GM19023 (cell line): ENCODE data around the gene TSPYL1.

Experiments used
- ATAC-seq: cut with Tn5 transposase; IDR thresholded peaks from one replicate; pipeline ENCODE4 v1.9.1; 2021; ENCODE audit warnings: mild to moderate bottlenecking, moderate library complexity; ENCODE audit not compliant: unreplicated experiment

TSPYL1 gene

GRCh38 chr6:116265041-116265829, 14.5 kb downstream of the TSPYL1 start:
- ATAC-seq, result no peak

GRCh38 chr6:116263353-116263752, 16.4 kb downstream of the TSPYL1 start:
- no peak for ATAC-seq

GRCh38 chr6:116258520-116258919, 21.2 kb downstream of the TSPYL1 start:
- ATAC-seq, result no peak

GRCh38 chr6:116256694-116257093, 23.0 kb downstream of the TSPYL1 start:
- ATAC-seq, result no peak

- ATAC-seq, result no peak
Measured at GRCh38 chr6:116255246-116255800, 24.4 kb downstream of the TSPYL1 start.

- peak; percentile 19 for ATAC-seq
Measured at GRCh38 chr6:116254297-116255056, 25.3 kb downstream of the TSPYL1 start.

- ATAC-seq, result peak; percentile 100
Measured at GRCh38 chr6:116253505-116254296, 26.0 kb downstream of the TSPYL1 start, which contains the start of gene TSPYL4. Gene TSPYL4 (minus strand): TSS chr6:116254075. CDS start chr6:116254008, 67 bp downstream.

- no peak for ATAC-seq
Measured at GRCh38 chr6:116253188-116253504, 26.6 kb downstream of the TSPYL1 start.

GRCh38 chr6:116251568-116252384, 28.0 kb downstream of the TSPYL1 start:
- no peak for ATAC-seq

- ATAC-seq, result no peak
Measured at GRCh38 chr6:116248577-116248976, 31.2 kb downstream of the TSPYL1 start.

GRCh38 chr6:116247285-116247684, 32.4 kb downstream of the TSPYL1 start:
- no peak for ATAC-seq

GRCh38 chr6:116246089-116246488, 33.6 kb downstream of the TSPYL1 start:
- ATAC-seq, result no peak

- no peak for ATAC-seq
Measured at GRCh38 chr6:116244284-116244683, 35.4 kb downstream of the TSPYL1 start.

- ATAC-seq, result no peak
Measured at GRCh38 chr6:116239856-116240255, 39.9 kb downstream of the TSPYL1 start.

- ATAC-seq, result no peak
Measured at GRCh38 chr6:116239256-116239655, 40.5 kb downstream of the TSPYL1 start.

- ATAC-seq, result no peak
Measured at GRCh38 chr6:116238083-116238482, 41.6 kb downstream of the TSPYL1 start.

GRCh38 chr6:116234689-116235088, 45.0 kb downstream of the TSPYL1 start:
- ATAC-seq, result no peak

- ATAC-seq, result no peak
Measured at GRCh38 chr6:116229287-116229913, 50.3 kb downstream of the TSPYL1 start.
